ENCODE measurements around the gene SMIM32.

SMIM32 gene

GRCh38 chr5:136141561-136141960 is 51.4 kb downstream of the SMIM32 start:
- no peak overlapping the region for H3K4me3 ChIP-seq (ENCODE audit: low read length)
- DNase-seq (ENCODE audit: low read depth): no peak
- TF ChIP-seq CTCF (conservative IDR thresholded peaks at IDR 0.05; ENCODE audit: low read length): no peak

Data from AG10803 (cell line).